Colon (tissue), 2 donors: Measurements from ENCODE around the gene MYO9B.
"Not testable (repeated sequence)": the region's sequence is repeated elsewhere in the genome, so short reads cannot be mapped to it uniquely, and the experiment has no call there.

Experiments used
- FAIRE-seq: peaks from 2 replicates; lab custom pipeline; 2012; peaks lifted over from hg19 to GRCh38; lab: Jason Lieb, UNC
- donor health status: control.
- donor health status: control.

MYO9B gene

GRCh38 chr19:17118957-17119356 is 43.4 kb downstream of the MYO9B start:
- no peak for FAIRE-seq

GRCh38 chr19:17121736-17122293 is 46.2 kb downstream of the MYO9B start:
- no peak for FAIRE-seq

DNA sequence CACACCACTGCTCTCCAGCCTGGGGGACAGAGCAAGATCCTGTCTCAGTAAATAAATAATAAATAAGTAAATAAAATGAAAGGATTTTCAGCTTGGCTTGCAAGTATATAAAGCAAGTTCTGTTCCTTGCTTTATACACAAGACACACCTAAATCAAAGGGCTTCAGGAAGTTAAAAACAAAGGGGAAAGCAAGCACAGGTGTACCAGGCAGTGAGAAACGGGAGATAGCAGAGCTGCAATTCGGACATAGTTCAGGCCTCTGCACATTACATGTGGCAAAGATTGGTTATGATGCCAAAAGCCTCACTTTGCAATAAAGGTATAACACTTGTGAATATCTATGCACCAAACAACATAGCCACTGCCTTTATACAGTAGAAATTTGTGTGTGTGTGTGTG is 47.5 kb downstream of the MYO9B start:
- no peak for FAIRE-seq

GRCh38 chr19:17124025-17124424 is 48.4 kb downstream of the MYO9B start:
- FAIRE-seq = no peak

GRCh38 chr19:17125062-17125727 is 49.6 kb downstream of the MYO9B start:
- no peak for FAIRE-seq

DNA sequence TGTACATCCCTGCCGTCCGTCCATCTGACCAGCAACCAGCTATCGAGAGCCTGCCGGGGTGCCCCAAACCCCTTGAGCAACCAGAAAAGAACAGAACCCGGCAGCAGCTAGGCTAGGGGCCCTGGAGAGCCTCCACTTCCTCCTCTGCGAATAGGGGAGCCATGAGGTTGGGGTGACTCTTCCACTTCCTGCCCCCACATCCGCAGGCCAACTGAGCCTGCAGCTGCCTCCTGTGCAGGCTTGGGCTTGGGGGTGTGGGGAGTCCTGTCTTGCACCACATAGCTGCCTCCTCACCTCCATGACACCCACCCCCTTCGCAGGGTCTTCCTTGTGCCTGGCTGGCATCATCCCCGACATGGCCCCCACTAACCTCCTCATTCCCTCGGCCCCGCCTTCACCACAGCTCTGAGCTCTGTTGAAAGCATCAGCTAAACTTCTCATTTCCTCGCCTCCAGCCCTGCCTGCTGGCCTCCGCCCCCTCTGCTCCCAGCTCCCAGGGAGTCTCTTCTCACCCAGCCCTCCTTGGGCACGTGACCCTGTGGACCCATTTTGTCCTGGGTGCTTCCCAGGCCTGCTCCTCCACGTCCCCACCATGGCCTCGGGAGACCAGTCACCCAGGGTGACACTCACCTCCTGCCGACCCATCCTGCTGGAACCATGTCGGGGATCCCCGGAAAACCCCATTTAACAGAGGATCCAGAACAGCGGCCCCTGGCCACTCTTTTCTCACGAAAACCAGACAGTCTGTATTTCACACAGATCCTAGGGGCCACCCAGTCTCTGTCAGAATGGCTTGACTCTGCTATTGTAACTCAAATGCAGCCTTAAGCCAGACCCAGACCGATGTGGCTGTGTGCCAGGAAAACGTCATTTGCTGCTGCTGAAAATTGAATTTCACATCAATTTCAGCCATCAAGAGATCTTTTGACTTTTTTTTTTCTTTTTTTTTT is 50.4 kb downstream of the MYO9B start:
- no peak for FAIRE-seq

DNA sequence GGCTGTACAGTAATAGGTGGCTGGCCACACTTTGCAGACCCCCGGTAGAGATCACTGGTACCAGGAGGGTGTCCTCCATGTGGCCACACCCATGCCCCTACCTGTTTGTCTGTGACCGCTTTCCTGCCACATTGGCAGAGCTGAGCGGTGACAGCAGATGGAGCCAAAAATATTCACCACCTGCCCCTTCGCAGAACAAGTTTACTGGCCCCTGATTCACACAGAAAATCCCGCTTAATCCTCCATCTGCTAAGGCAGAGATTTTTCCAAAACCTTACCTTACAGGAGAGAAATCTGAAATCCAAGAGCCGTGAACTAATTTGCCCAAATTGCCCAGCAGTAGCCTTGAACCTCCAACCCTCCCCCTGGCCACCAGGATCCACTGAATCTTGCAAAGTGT is 52.1 kb downstream of the MYO9B start:
- no peak for FAIRE-seq

GRCh38 chr19:17128403-17128802 is 52.8 kb downstream of the MYO9B start:
- no peak for FAIRE-seq

- no peak for FAIRE-seq
These were observed 53.2 kb downstream of the MYO9B start for GRCh38 chr19:17128820-17129219.

- FAIRE-seq = no peak
These were observed 53.8 kb downstream of the MYO9B start for GRCh38 chr19:17129377-17129776.

DNA sequence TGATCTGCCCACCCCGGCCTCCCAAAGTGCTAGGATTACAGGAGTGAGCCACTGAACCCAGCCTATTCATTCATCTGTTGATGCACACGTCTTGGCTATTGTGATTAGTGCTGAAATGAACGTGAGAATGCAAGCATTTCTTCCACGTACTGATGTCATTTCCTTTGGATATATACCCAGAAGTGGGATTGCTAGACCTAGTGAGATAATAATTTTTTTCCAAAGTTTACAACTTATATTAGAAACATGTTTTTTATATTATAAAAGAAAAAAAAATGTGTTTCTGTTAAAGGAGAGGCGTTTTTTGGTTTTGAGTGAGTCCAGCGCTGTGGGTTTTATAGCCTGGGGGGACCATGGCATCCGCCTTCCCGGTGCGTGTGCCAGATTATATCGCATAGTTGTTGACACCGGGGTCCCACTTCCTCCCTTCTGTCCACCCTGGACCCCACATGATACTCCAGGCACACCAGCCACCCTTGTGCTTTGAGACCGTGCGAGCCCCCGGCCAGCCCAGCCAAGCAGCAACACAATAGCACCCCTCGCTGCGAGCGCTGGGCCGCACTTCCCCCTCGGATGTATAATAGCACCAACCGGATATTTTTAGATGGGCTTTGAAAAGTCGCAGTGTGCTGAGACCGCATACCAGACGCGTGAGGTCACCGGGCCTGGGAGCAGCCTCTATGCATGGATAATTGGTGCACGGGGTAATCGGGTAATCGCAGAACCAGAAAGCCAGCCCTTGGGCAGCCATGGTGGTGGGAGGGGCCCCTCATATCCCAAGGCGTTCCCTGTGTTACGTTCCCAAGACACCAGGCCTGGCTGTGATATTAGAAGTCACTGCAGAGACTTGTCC is 59.6 kb downstream of the MYO9B start:
- FAIRE-seq = no peak

DNA sequence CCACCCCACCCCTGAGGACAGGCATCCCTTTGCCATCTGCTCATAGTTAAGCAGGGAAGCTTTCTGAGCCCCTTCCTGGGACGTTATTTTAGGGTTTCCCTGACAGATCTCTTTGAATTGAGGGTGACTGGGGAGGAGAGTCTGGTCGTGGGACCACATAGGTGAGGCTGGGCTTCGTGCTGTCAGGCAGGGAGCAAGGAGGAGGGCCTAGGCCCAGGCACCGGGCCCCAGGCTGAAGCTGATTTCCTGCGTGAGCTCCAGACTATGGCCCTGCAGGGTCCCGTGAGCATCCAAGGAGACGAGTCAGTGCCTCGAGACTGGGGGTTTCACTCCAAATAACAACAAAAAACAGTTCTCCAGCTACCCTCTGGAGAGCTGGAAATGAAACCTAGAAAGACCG is 60.4 kb downstream of the MYO9B start:
- no peak for FAIRE-seq

GRCh38 chr19:17136617-17137016 is 61.0 kb downstream of the MYO9B start:
- FAIRE-seq = no peak

GRCh38 chr19:17137417-17137816 is 61.8 kb downstream of the MYO9B start:
- FAIRE-seq = no peak

GRCh38 chr19:17138052-17138846 is 62.7 kb downstream of the MYO9B start:
- not testable (repeated sequence) for FAIRE-seq

DNA sequence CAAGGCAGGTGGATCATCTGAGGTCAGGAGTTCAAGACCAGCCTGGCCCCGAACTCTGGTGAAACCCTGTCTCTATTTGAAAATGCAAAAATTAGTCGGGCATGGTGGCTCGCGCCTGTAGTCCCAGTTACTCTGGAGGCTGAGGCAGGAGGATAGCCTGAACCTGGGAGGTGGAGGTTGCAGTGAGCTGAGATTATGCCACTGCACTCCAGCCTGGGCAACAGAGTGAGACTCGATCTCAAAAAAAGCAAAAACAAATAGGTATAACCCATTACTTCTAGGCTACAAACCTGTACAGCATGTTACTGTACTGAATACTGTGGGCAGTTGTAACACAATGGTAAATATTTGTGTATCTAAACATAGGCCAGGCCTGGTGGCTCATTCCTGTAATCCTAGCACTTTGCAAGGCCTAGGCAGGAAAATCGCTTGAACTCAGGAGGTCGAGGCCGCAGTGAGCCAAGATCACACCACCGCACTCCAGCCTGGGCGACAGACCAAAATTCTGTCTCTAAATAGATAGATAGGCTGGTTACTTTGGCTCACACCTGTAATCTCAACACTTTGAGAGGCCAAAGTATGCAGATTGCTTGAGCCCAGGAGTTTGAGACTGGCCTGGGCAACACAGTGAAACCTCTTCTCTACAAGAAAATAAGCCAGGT is 63.5 kb downstream of the MYO9B start:
- no peak for FAIRE-seq

DNA sequence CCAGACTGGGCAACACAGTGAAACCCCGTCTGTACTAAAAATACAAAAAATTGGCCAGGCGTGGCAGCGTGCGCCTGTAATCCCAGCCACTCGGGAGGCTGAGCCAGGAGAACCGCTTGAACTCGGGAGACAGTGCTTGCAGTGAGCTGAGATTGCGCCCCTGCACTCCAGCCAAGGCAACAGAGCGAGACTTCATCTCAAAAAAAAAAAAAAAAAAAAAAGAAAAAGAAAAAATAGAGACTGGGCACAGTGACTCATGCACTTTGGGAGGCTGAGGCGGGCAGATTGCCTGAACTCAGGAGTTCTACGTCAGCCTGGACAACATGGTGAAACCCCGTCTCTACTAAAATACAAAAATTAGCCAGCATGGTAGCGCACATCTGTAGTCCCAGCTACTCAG is 69.2 kb downstream of the MYO9B start:
- FAIRE-seq = not testable (repeated sequence)

DNA sequence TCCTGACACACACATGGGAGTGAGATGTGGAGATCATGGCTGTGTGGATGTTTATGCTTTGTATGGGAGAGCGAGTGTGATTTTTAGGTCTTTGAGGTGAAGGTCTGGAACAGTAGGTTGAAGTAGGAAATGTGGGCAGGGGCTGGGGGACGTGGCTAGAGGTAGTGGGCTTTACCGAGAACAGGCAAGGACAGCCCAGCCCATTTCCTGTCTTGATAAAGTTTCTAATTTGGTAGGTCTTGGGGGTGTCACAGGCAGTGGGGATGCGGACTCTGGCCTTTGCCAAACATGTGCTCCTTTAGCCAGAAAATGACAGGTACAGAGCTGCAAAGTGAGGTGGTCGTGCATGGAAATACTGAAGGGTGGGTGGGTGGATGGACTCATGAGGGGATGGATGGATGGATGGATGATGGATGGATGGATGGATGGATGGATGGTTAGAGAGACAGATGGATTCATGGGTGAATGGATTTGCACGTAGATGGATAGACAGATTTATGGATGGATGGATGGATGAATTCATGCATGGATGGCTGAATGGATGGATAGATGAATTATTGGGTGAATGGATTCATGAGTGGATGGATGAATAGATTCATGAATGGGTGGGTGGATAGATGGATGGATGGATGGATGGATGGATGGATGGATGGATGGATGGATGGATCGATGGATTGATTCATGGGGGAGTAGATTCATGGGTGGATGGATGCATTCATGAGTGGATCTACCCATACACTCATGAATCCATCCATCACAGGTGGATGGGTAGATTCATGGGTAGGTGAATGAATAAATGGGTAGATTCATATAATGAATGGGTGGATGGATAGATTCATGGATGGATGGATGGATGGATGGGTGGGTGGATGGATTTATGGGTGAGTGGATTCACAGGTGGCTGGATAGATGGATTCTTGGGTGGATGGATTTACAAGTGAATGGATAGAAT is 70.2 kb downstream of the MYO9B start:
- no peak for FAIRE-seq

- FAIRE-seq = no peak
These were observed 72.6 kb downstream of the MYO9B start for GRCh38 chr19:17148130-17148529.
